NCI-H1694 (cell line): ENCODE data around the gene IL17C.

ENCODE experiments used
- DNase-seq: peaks from one replicate; lab custom pipeline; 2025; lab: John Stamatoyannopoulos, UW

Gene IL17C

DNA sequence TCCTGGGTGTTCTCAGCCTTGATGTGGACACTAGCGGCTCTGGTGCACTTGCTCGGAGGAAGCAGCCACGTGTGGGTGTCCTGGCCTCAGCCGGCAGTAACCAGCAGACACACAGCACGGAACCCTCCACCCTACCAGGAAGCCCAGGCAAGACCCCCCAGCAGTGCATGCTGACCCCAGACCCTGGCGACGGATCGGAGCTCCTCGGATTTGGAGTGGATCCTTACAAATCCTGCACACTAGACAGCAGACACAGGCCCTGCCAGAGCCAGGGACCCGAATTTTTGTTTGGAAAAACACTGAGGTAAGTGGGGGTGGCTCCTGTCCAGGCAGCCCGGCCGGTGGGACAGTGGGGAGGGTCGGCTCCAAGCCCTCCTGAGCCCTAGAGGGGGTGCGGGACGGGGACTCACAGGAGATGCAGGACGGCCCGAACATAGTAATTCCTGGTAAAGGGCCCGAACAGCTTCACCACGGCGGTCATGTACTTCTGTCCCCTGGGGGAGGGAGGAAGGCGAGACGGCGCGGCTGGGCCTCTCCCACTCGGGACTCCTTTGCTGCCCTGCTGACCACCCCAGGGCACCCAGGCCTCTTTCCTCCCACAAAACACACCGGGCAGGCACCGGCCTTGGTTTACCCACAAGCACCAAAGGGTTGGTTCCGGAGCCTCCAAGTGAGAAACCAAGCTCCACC is 8.1 kb downstream of the IL17C start:
- no peak for DNase-seq

DNA sequence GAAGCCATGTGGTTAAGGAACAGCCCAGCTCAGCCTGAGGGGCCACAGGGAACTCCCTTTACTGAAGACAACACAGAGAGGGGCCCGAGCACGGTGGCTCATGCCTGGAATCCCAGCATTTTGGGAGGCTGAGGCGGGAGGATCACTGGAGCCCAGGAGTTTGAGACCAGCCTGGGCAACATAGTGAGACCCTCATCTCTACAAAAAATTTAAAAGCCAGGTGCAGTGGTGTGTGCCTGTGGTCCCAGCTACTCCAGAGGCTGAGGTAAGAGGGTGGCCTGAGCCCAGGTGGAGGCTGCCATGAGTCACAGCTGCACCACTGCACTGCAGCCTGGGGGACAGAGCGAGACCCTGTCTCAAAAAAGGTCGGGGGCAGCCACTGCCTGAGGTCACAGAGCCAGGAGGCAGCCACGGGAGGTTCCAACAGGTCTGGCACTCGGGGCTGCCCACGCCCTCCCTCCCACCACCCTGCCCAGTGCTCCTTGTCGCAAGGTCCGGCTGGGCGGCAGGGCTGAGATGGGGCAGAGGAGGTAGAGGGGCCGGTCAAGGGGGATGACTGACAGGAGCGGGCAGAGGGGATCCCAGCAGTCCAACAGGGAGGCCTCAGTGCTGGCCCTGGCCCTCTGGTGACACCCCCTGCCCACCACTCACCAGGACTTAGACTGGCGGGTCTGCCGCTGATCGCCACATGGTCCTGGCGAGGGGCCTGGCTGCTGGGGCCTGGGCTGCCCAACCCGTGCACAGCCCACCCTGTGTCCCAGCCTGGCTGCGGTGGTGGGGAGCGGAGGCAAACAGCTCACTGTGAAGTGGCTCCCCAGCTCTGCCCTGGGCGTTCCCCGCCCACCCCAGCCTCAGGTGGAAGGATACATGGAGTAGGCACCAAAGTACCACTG is 9.1 kb downstream of the IL17C start:
- DNase-seq: no peak

DNA sequence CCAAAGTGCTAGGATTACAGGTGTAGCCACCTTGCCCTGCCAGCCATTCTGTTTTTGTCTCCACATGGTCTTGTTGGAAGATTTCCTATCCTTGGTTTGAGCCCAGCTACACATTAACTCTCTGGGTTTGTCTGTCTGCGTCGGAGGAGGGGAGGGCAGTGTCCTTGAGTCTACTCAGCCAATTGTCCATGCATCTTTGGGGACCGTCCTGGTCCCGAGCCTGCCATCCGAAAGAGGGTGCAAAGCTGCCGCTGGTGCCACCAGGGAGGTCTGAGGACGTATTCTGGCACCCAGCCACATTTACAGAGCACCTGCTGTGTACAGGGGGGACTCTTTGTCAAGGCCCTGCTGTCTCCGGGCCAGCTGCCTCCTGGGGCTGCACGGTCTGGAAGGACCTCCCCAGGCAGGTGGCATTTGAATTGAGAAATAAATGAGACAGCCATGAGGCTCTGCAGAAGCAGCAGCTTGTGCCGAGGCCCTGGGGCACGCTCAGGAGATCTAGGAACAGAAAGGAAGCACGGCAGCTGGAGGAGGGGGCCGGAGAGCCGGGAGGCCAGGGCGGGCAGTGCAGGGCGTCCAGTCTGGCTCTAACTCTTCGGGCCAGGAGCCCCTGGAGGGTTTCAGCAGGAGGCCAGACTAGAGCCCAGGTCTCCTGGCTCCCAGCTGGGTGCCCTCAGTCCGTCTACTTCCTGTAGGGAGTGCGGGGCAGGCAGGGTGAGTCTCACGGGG is 11.0 kb downstream of the IL17C start:
- no peak for DNase-seq

DNA sequence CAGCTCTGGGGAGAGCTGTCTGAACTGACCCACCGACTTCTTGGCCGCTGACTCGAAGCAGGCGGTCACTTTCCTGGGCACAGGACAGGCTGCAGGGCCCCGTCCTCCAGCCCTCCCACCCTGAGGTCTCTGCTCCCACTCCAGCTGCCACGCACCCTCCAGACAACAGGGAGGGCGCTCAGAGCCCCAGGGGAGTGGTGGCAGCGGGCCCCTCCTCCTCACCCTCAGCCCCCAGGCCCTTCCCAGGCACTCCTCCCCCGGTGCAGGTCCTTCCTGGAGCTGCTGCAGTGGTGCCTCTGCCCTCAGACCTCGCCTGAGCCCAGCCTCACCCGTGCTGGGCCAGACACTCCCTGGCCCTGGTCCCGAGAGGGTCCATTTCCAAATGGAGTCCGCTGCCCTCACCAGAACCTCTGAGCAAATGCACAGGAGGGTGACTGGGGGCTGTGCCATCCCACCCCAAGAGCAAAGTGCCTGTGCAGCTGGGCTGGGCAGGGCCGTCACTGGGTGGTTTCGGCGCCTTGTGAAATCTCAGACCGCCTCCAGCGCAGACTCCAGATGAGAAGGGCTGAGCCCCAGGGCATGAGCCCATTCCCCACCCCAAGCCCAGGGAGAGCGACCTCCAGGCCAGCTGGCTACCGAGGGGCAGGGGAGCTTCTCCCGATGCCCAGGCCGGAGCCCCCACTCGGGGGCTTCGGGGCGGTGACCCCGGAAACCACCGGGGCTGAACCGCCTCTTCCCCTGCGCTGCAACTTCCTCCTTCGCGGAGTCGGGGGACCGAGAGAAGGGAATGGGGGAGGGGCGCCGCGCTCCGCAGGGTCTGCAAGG is 11.8 kb downstream of the IL17C start:
- DNase-seq: no peak

DNA sequence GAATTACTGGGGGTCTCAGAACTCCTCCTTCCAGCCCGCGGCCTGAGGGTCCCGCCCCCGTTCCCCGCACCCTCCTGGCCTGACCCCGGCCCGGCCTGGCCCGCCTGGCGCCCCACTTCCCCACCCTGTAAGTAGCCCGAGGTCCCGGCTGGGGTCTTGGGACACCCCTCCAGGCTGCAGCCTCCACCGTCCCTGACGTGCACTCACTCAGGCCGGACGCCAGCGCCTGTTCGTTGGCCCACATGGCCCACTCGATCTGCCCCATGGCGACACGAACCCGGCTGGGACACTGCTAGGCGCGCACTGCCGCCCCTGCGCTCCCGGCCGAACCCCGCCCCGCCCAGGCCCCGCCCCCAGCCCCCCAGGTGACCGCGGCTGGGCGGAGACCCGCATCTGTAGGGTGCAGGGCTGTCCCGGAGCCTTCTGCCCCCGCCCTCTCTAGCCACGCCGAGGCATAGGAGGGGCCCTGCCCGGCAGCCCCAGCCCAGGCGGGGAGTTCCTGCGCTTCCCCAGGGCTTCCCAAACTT is 12.4 kb downstream of the IL17C start, which contains the start of gene CYBA:
Gene CYBA, minus strand, starts transcription at position 305 of the 527 bp plus-strand sequence. Its CDS starts 40 bp downstream, at position 265.
- DNase-seq: no peak

DNA sequence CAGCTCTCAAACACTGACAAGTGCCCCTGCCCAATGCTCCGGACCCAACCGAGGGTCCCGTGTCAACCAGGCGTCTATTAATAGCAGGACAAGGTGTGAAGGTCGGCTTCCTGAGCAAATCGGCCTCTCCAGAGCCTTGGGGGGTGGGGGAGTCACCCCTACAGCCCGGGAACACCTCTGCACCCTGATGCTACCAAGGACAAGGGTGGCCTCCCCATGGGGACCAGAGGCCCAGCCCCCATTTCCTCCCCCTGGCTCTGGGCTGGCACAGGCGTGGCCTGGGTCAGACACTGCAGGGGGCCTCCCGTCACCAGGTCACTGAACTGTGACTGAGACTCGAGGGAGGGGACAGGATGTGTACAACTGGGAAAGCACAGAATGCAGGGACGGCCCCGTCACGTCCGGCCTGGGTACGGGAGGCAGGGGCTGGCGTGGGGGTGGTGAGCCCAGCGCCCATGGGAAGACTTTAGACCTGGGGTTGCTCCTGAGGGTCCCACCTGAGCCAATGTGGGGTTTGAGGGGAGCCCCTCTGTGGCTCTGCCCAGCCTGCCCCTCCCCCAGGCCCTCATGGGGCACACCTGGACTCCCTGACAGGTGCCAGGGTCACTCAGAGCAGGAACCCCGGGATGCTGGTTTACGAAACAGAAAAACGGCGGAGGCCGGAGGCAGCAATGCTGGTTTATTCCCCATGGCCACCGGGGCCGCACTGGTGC is 13.1 kb downstream of the IL17C start:
- DNase-seq: no peak

DNA sequence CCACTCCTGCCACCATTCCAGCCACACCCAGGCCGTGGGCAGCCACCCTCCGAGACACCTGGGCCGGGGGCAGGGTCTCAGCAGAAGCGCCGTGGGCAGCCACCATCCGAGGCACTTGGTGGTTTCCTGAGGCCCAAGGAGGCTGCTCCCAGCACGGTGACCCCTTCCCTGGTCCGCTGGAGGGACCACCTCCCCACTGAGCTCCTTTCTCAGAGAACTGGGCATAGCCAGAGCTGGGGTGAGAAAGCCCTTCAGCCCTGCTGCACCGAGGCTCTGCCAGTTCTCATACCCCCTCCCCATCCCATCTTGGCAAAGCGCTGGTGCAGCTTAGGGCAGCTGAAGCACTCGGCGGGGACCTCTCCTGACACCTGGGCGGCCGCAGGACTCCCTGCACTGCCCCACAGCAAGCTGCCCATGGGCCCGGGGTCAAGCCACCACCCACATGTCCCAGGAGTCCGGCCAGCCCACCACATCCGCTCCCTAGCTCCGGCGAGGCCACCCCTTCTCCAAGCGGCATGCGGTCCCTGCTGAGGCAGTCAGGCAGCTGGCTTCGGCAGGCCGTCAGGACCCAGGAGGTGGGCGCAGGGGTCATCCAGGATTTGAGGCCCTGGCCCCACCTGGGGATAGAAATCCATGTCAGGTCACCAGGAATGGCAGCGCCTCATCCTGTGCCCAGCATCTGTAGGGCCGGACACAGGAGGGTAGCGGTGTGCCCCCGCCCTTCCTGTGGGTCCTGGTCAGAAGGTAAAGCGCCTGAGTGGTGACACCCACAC is 13.8 kb downstream of the IL17C start:
- DNase-seq: no peak

DNA sequence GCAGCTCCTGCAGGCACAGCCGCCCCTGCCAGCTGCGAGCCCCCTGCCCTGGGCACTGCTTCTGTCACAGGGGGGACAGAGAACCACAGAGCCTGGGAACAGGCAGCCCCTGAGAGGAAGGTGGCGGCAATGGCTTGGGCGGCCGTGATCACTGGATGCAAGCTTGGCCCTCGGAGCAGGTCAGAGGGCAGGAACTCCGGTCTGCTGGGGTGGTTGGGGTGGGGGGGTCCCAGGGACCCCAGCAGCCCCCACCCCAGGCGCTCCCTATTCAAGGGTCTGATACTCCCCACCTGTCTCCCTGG is 14.3 kb downstream of the IL17C start:
- DNase-seq: no peak

DNA sequence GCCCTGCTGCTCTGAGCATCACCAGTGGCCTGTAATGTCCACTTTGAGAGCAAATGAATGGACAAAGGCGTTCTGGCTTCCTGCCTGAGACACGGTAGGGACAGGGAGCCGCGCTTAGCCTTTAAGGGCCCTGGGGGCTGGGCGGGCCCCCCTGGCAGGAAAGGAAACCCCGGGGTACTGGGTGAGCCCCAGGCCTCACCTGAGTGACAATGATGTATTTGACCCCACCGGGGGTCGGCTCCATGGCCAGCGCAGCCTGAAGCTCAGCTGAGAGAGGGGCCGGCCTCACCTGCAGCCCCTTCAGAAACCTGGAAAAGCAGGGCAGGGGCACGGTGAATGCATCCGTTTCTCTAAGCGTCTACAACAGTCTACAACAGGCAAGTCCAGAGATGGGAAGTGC is 14.7 kb downstream of the IL17C start:
- DNase-seq: no peak

DNA sequence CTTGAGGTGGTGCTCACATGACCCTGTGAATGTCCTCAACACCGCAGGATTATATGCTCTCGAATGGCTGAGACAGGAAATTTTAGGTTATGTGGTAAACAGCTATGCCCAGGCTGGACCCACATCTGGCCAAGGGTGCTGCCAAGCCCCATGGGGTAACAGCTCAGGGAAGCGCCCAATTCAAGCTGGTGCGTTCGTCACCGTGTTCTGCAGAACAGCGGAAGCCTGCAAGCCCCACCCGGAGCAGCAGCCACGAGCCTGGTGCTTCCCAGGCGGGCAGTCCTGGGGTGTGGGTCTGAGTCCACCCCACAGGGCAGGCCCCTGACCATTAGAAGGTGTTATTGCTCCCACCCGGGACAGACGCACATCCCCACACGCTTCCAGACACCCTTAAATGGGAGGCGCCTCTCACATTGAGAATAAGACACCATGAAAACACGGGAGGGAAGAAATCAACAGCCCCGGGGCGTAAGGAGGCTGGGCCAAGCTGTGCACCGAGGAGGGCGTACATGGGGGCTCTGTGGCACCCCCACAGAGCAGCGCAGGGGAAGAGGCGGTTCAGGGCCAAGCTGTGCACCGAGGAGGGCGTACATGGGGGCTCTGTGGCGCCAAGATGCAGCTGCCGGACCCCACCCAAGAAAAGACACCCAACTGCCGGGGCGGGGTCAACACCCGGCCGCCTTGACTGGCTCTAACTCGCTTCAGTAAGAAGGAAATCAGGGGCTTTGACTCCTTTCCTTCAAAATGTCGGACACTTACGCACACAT is 15.4 kb downstream of the IL17C start:
- DNase-seq: no peak

DNA sequence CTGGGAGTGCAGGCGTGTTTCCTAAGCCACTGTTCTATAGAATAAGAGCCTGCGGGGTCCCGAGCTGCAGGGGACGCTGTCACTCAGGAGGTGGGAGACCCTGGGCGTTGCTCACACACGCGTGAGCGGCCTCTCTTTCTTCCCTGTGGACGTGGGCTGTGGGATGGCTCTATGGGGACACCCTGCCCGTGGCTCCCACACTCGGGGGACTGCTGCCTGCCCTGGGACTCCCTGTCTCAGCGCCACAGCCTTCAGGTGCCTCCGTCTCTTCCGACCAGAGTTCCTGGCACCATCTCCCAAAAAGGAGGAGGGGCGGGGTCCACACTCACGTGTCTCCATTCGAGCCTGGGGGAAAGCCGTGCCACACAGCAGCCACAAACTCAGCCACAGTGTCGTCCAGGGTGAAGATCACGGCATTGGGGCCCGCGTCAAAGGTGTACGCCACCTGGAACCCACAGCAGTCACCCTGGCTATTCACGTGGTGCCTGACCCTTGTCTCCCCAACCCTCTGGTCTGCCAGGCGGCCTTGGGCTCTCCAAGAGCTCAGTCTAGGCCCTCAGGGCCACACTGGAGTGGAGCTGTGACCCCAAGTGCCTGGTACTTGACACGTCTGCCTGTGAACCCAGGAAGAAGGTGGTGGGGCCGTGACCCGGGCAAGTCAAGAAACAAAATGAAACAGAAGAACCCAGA is 16.1 kb downstream of the IL17C start:
- DNase-seq: no peak

DNA sequence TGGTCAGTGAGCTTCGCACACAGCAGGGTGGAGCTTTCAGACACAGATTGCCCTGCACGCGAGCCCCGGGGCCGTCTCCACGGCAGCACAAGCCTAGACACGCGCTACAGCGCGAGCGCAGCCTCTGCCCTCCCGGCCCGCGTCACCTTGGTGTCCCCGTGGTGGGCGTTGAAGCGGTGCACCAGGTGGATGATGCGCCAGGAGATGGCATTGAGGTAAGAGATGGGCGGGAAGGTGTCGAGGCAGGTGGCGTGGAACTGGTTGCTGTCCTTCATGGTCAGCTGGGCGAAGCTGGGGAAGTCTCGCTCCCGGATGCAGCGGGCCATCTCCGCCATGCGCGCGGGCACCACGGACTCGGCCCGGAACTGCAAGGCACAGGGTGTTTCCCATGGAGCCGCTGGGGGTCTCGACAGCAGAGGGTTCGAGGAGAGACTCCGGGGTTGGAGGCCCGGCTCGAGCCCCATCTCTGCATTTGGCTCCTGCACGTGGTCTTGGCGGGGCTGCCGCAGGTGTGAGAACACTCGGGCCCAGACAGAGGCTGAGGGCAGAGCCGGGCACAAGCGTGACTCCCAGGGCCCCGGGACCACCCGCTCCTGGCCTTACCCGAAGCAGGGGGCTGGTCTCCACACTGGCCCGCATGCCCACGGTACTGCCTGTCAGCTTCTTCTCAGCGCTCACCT is 16.8 kb downstream of the IL17C start:
- no peak for DNase-seq

DNA sequence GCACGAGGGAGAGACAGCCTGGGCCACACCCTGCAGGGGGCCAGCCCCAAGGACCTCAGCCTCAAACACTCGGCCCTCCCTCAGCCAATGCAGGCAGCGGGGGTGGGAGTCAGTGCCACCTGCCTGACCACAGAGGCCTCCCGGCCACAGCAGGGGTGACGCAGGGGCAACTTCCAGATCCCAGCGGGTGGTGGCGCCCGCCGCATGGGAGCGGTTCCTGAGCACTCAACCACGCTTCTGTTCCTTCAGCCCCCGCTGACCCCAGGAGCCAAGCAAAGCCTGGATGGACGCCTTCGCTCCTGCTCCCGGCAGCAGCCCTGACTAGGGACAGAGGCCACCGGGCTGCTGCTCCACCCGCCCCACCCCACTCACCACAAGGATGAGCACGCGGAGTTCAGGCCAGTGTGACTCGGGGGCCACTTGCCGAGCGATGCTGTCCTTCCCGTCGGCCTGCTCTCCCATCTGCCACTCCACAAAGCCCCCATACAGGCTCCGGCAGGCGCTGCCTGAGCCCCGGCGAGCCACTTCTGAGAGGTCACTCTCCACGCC is 17.4 kb downstream of the IL17C start:
- no peak for DNase-seq

DNA sequence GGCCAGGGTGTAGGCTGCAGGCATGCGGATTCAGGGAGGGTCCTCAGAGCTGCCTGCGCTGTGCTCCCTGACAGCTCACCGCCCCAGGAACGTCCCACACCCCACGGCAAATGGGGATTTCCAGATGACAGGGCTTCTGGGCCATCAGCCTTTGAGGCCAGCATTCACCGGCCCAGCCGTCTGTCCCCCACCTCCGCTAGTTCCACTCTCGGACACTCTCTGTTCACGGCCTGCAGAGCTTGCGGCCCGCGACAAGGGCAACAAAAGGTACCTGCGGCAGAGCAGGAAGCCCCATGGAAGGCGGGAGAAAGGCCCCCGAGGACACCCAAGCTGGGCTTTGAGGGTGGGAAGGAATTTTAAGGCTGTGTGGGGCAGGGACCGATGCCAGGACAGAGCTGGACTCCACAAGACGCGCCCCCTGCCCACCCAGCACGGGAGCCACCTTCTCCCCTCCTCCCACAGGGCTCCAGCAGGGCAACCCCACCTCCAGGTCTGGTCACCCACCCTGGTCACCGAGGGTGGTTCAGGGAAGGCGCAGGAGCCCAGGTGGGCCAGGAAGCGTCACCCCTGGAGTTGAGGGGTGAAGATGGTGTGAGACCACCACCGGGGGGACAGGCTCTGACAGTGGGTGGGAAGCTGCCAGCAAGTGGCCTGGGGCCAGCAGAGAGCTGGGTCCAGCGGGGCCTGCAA is 18.1 kb downstream of the IL17C start:
- DNase-seq: no peak

DNA sequence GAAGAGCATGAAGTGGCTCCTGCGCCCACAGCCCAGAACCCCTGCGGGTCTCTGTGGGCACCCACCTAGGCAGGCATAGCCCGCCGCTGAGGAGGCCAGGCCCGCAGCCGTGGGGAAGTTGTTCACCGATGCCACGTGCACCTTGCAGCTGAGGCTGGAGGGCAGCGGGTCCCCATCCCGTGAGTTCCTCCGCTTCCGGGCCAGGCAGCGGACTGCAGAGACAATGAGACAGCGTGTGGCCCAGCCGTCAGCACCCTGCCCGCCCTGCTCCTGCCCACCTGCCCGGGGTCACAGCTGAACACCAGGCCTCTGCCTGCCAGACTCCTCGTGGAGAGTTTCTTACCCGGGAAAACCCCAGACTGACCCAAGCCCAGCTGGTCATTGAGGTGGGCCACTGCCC is 19.0 kb downstream of the IL17C start:
- no peak for DNase-seq

DNA sequence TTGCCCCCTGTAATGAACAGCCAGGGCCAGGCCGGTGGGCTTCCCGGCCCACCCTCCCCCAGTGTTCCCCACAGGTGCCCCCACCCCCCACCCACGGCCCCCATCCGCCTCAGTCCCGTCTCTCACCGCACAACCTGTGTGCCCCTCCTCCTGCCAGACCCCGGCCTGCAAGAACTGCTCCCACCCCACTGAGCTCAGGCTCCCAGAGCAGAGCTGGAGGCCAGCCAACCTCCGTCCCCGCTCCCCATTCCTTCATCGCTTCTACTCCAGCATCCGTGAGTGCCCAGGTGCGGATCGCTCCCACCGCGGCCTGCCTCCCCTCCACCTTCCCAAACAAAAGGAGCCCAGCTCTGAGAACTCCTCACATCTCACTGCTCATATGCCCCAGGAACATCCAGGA is 20.3 kb downstream of the IL17C start:
- DNase-seq: no peak

DNA sequence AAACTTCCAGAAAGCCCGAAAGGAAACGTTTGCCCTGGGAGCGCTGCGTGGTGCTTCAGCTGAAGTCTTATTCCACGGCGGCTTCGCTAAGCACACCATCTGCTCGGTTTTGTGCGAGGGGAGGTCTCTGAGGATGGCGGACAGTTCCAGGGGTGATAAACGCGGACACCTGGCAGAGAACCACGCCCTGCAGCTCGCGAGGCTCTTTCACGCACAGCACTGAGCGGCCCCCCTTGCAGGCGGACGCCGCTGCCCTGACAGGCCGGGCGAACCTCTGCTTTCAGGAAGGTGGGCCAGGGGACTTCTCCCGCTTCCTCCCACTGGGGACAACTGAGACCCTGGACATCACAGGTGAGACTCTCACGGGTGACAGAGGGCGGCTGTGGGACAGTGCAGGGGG is 20.8 kb downstream of the IL17C start:
- DNase-seq: no peak
